Stimulated activated CD8-positive, alpha-beta memory T cell treated with anti-CD3 and anti-CD28 coated beads, Interleukin-12 subunit alpha, Interleukin-12 subunit beta, amount 100 ng/mL, for 24 hours (primary cell): ENCODE results near the gene PREX1.
"Not testable (repeated sequence)": the region's sequence is repeated elsewhere in the genome, so short reads cannot be mapped to it uniquely, and the experiment has no call there.

ENCODE experiments used
- DNase-seq: peaks from one replicate; pipeline ENCODE4 v3.0.0-alpha.2; 2020; ENCODE audit errors: extremely low read depth

PREX1 gene

GRCh38 chr20:48773837-48774418 is 53.9 kb downstream of the PREX1 start:
- DNase-seq: no peak

GRCh38 chr20:48772183-48772976 is 55.4 kb downstream of the PREX1 start:
- DNase-seq: no peak

GRCh38 chr20:48771542-48771941 is 56.3 kb downstream of the PREX1 start:
- DNase-seq: no peak

DNA sequence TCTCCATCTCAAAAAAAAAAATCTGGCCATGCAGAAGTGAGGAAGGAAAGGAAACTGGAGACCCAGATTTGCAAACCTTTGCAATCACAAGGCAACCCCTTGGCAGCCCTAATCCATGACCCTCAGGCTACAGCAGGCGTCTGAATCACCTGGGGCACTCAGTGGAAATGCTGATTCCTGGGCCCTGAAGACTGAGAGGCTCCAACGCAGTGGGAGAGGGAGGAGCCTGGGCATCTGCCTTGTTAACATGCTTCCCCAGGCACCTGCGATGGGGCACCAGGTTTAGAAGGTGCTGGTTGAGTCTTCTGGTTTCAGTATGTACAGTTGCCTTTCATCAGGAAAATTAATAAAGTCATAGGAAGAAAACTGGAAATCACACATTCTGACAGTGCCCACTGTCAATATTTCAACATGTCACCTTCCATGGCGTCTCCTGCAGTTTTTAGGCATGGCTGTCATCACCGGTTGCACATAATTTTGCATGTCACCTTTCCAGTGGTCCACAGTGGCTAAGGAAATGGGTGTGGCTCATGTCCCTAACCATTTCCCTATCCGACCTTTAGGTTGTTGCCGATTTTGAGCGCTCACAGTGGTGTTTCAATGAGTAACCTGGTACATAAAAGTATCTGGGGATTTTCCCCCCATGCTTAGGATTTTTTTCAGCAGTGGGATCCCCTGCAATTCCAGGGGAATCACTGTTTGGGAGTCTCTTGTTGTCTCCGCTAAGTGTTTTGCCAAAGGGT is 56.9 kb downstream of the PREX1 start:
- DNase-seq: no peak

DNA sequence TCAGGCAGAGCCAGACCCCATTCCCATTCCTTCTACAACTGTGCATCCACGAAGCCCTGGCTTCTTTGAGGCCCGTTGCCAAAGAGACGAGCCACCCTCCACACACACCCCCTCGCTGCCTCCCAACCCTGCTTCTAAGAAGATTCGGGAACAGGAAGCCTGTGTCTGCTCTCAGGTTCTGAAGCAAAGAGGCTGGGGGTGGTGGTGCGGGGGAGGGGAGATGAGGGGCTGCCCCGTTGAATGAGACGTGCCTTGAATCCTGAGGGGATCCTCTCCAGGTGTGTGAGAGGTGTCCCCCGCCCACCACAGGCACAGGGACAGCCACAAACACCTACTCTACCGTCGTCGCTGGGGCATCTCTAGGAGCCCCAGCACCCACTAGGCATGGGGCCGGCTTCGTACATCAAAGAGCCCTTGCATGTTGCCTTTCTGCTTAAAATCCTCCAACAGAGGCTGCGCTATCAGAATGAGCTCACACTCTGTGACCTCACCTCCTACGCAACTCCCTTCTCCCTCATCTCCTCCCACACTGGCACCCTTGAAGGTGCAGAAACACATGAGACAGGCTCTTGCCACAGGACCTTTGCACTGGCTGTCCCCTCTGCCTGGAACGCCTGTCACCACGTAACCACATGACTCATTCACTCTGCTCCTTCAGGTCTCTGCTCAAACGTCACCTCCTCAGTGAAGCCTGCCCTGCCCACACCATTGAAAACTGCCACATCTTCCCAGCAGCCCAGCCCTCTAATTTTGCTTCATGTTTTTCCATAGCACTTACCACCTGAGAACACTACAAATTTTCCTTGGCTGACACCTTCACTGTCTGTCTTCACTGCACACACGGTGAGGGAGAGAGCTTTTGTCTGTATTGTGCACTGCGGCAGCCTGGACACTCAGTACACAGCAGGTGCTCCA is 58.5 kb downstream of the PREX1 start:
- DNase-seq: peak; percentile 78

- DNase-seq: no peak
Observed at GRCh38 chr20:48766961-48767960, 60.5 kb downstream of the PREX1 start.

DNA sequence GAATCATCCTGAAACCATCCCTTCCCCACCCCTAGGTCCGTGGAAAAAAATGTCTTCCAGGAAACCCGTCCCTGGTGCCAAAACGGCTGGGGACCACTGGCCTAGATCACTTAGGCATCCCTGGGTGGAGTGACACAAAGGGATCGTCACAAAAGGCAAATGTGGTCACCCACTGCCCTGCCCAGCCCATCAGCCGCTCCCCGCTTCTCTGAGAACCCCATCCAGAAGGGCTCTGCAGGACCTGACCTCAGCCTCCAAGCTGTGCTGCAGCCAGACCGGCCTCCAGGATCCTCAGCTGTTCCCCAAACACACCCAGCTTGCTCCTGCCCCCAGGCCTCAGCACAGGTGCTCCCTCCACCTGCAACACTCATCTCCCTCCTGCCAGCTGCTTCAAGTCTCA is 61.6 kb downstream of the PREX1 start:
- DNase-seq: no peak

DNA sequence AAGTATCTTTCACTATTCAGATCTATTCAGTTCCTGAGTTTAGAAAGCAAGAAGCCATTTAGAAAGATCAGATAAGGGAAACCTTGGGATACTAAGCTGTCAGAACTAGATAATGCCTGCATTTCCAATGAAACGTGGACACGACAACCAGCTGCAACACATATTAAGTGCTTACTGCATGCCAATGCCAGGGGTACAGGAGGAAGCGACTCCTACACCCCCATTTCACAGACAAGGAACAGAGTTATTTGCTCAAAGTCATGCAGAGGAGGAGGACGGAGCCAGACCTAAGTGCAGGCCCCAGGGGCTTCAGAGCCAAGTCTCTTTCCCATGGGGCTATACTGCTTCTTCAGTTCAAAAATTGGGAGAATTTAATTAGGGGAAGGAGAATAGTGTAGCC is 62.4 kb downstream of the PREX1 start:
- no peak for DNase-seq

DNA sequence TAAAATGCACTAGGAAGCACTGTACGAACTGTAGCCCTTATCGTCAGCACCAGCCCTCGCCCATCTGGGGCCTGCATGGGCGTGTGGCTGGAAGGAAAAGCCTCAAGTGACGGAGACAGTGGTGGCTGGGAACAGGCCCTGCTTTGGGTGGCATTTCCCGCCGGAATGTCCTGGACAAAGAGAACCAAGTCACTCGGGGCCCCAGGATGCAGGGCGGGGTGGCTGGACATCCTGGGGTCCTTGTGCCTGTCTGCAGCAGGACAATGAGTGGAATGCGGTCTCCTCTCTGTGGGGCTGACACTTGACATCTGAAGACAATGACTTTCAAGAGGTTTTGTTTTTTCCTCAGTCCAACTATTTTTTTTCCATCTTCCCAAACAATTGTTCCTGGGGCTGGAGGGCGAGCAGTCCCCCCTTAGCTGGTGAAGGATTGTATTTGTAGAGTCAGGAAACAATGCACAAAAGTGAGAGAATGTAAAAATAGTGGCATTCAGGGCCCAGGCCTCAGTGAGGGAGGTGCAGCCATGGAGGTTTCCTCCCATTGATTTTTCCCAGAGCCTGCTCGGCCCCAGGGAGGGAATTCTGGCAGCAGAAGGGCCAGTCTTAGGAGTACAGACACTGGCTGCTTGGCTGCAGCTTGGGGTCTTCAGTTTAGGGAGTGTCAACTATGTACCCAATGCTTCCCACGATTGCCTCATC is 64.4 kb downstream of the PREX1 start:
- DNase-seq: no peak

- DNase-seq: no peak
Observed at GRCh38 chr20:48761874-48762273, 65.9 kb downstream of the PREX1 start.

GRCh38 chr20:48761023-48761785 is 66.6 kb downstream of the PREX1 start:
- no peak for DNase-seq

DNA sequence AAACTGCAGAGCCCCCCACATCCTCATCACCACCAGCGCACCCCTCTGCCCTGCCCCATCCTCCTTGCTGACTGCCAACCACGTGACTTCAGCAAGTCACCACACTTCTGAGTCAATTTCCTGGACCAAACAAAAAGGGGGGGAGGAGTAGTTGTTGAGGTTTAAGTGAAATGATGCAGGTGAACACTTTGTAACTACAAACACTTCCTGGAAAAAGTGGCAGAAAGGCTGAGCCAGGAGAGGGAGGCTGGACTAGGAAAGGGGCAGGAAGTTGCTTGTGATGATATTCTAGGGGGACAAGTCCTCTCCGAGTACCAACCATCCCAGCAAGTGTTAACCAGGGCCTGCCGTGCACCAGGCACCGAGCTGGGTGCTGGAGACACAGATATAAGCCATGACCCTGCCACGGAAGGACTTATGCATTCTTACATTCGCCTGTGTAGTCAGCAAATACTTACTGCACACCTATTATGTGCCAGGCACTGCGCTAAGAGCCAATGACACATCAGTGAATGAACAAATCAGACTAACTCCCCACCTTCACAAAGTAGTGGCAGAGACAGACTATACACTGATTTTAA is 67.3 kb downstream of the PREX1 start:
- no peak for DNase-seq

GRCh38 chr20:48759631-48760245 is 68.1 kb downstream of the PREX1 start:
- no peak for DNase-seq

GRCh38 chr20:48758206-48758820 is 69.5 kb downstream of the PREX1 start:
- DNase-seq: no peak

- DNase-seq: not testable (repeated sequence)
Observed at GRCh38 chr20:48756774-48757173, 71.0 kb downstream of the PREX1 start.

DNA sequence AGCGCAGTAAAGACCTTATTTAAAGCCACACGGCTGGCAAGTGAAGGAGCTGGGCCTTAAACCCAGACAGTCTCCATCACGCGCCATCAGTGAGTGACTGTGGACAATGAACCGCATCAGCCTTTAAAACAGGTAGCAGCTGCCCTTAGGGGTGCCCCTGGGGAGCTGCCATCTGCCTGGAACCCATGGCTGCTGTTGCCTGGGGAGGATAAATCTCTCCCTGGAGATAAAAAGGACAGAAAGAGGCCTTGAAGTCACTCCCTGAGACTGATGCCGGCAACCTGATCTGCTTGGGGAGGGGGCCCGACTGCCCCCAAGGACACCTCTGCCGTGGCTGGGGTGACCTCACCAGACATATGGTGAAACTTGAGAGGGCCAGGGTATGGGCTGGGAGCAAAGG is 73.5 kb downstream of the PREX1 start:
- DNase-seq: no peak

DNA sequence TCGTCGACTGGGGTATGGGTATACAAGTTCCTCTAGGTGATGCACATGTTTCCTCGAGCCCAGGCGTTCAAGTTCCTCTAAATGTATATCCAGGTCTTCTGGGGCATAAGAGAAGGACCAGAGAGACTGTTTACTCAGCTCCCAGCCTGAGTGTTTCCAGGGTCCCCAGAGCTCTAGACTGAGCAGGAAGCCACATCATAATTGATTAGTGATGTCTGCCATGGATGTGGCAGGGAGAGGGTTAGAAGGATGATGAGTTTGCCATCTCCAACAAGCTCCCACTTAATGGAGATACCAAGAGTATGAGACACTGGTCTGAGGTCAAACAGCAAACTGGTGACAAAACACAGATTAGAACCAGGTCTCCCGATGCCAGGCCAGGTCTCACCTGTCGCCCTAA is 74.8 kb downstream of the PREX1 start:
- DNase-seq: no peak

DNA sequence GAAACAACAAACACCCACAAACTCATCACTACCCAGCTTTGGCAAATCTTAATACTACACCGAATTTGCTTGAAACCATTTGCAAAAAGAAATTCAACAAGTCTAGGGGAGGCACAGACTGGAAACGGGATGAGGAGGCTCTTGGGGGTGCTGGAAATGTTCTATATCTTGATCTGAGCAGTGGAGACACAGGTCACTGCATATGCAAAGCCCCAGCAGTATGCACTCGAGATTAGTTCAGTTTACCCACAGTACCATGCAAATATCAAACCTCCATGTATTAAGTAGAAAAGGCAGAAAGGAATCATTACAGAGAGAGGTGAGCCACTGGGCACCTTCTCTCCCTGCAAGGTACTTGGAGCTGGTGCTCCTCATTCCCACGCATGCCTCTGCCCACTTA is 75.9 kb downstream of the PREX1 start:
- no peak for DNase-seq
